Right lobe of liver (tissue), 4 donors: ENCODE results near the gene ATP2B3.

Experiments used
- POLR2A ChIP-seq: fragments of 450-650 bp; IDR thresholded peaks from one replicate; pipeline ENCODE4 v1.6.1; 2017; ENCODE audit warnings: antibody characterized with exemption, mild to moderate bottlenecking
- TF ChIP-seq, protein P1 (sequence below), 4 donors: fragments of 200-600 bp in 3 of 4; fragments of 450-650 bp in 1 of 4; IDR thresholded peaks; one replicate each; pipeline versions ENCODE4 v1.5.1 to v1.8.0; 2016 to 2022; ENCODE audit warnings: antibody characterized with exemption in 4 of 4, mild to moderate bottlenecking in 2 of 4
- donor health status: DM: no; HTN: no; CAD: no.
- donor health status: DM: no; HTN: no; CAD: no.
- donor health status: DM: no; HTN: yes; CAD: no.

DNA sequence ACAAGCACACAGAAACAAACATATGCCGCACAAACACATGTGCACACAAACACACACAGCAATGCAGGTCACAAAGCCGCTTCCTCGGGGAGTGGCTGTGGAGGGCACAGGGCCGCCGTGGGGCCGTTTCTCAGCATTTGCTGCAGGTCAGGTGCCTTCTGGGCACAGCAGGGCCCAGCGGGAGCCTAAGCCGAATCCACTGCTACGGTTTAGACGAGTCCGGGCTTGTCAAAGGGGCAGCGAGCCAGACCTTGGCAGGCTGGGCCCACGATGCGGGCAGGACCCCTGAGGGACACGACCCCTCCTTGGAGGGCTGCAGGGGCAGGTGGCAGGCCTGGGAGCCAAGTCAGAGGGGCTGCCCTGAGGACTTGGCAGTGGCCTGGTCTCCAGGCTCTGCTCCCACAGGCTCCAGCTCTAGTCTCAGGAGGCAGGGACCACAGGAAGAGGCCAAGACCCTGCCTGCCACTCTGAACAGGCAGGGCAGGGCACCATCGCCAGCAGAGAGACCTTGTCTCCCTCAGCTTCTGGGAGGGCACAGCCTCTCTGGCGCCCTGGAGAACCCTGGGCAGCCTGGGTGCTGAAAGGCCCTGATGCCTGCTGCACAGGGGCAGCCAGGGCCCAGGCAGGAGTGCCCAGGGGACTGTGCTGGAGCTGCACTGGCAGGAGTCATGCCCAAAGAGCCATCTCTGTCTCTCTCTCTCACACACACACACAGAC, 5.5 kb upstream of the ATP2B3 start:
- no peak for TF ChIP-seq POLR2A
- TF ChIP-seq, protein P1, sequence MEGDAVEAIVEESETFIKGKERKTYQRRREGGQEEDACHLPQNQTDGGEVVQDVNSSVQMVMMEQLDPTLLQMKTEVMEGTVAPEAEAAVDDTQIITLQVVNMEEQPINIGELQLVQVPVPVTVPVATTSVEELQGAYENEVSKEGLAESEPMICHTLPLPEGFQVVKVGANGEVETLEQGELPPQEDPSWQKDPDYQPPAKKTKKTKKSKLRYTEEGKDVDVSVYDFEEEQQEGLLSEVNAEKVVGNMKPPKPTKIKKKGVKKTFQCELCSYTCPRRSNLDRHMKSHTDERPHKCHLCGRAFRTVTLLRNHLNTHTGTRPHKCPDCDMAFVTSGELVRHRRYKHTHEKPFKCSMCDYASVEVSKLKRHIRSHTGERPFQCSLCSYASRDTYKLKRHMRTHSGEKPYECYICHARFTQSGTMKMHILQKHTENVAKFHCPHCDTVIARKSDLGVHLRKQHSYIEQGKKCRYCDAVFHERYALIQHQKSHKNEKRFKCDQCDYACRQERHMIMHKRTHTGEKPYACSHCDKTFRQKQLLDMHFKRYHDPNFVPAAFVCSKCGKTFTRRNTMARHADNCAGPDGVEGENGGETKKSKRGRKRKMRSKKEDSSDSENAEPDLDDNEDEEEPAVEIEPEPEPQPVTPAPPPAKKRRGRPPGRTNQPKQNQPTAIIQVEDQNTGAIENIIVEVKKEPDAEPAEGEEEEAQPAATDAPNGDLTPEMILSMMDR (IDR thresholded peaks at IDR 0.05): no peak
